ENCODE data around the gene BAIAP2. TPM values are rescaled to one million over a fixed set of nuclear protein-coding genes. Genes with fewer than 3 reads are reported as not detected.

Gene BAIAP2
- total and polyA plus RNA-seq, 10 of the 15 experiments (the other 5 are each of a cell fraction or from before 2014, with no cell fraction given): 0.15 to 1.2 (median 0.46) TPM; not detected in 2

DNA sequence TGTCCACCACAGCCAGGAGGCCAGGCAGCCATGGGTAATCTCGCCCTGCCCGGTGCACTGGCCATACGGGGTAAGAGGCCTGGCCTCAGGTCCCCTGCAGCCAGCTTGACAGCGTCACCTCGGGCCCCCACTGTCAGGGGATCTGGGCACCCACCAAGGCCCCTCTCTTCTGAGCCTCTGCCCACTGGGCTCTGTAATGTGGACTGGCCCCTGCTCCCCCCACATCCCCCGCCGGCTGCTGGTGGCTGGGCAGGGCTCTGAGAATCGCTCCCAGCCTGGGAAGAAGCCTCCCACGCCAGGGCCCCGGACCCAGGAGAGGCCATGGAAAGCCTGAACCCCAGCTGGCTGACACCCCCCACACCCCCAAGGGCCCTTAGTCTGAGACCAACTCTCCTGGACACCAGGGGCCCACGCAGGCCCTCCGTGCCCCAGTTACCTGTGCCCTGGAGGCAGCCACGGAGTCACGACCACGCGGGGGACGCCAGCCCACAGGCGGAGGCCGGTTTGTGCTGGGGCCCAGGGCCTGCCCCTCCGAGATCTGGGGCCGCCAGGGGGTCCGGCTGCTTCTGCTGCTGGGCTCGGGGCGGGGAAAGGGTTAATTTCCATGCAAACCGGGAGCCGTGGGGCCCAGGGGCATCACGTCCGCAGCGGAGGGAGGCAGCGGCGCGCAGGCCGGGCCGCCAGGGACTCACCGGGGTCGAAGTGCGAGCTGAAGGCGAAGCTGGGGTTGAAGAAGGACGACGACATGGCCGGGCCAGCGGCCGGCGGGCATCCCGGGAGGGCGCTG lies 130.5 kb downstream of the BAIAP2 start, which contains the start of gene PVALEF (continued):
- TF ChIP-seq YY1 (IDR thresholded peaks at IDR 0.05; ENCODE audit: low read depth, low read length) (no peak), SUZ12 (IDR thresholded peaks at IDR 0.05; ENCODE audit: unreplicated experiment) (no peak), HDAC2 (IDR thresholded peaks at IDR 0.05) (no peak)

DNA sequence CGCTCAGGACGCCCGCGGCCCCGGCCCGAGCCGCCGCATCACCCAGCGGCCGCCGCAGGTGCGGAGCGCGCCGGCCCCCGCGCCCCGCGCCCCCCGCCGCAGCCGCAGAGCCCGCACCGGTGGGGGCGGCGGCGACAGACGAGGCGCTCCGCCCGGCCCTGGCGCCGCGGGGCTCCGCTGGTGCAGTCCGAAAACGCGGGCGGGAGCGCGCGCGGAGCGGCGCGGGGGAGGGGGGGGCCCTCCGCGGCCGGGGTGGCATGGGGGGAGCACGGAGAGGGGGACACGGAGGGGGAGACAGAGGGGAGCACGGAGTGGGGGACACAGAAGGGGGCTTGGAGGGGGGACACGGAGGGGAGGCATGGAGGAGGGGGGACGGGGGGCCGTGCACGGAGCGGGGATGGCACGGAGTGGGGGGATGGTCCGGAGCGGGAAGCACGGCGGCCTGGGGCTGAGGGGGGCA lies 131.1 kb downstream of the BAIAP2 start, which contains the start of gene AATK:
Gene AATK (minus strand): TSS at position 189 of the 460 bp plus-strand sequence. CDS start 229 bp downstream, outside the sequence.
- no peaks in the 10 kb centered on the region for H3K4me1 ChIP-seq (ENCODE audit: control insufficient read depth, insufficient read depth, low read length)
- 42% methylated on average over 14 of the region's 62 CpGs for WGBS (ENCODE audit: insufficient coverage, insufficient replicate concordance, low lambda C conversion rate, missing lambda C conversion rate)
- FAIRE-seq (no peak), ATAC-seq (no peak), DNase-seq (ENCODE audit: low read depth, low spot score) (no peak)
- ChIA-PET RAD21 (ENCODE audit: unreplicated experiment) (no interaction called here), POLR2A (no interaction called here), SMC1A (ENCODE audit: uncharacterized antibody, unreplicated experiment) (no interaction called here), CTCF (no interaction called here)
- H3K27ac ChIP-seq (ENCODE audit: control insufficient read depth, insufficient read depth): no peak within 1 kb of the TSS
- no peak within 1 kb of the TSS for H3K4me2 ChIP-seq (ENCODE audit: control insufficient read depth, insufficient read depth)
- intact Hi-C loops (cut with micrococcal nuclease; ENCODE audit: unreplicated experiment): no loop called here
- H3K27me3 ChIP-seq (replicated peaks in 1 of 2; ENCODE audit: control insufficient read depth in 2 of 2, insufficient read depth in 2 of 2, low read length in 1 of 2): no peaks in the 10 kb centered on the region; a peak in 4 of 4 replicates
- H4K20me1 ChIP-seq (ENCODE audit: control insufficient read depth, insufficient read depth): no peaks in the 10 kb centered on the region
- no peak within 1 kb of the TSS for H3K4me3 ChIP-seq
- H3K9ac ChIP-seq (ENCODE audit: control insufficient read depth, insufficient read depth, low read length): no peak within 1 kb of the TSS
- in situ Hi-C loops (cut with MboI): loop anchor here (5.0 kb wide), 1 partner anchor 51 kb away; no protein-coding TSS in a partner anchor
- no peak within 1 kb of the TSS for H2AFZ ChIP-seq (ENCODE audit: control insufficient read depth, low read depth, low read length)
- no peaks in the 10 kb centered on the region for H3K79me2 ChIP-seq (ENCODE audit: control insufficient read depth, insufficient read depth, low read length)
- no TSS peak for BruUV-seq (replicated peaks)
- H3K36me3 ChIP-seq (ENCODE audit: control insufficient read depth in 2 of 2, insufficient read depth in 2 of 2, low read length in 1 of 2): no peaks in the 10 kb centered on the region
- no peaks in the 10 kb centered on the region for H3K9me3 ChIP-seq (replicated peaks; ENCODE audit: control insufficient read depth, insufficient read depth, low read length)
- TF ChIP-seq RELB (IDR thresholded peaks at IDR 0.05; ENCODE audit: low read depth): no peak
- TF ChIP-seq STAT1 (conservative IDR thresholded peaks at IDR 0.05): no peak
- no peak for TF ChIP-seq SMAD5 (IDR thresholded peaks at IDR 0.05; ENCODE audit: low read depth)
- no peak for TF ChIP-seq POU2F2 (IDR thresholded peaks at IDR 0.05; ENCODE audit: borderline replicate concordance, low read depth, low read length)
- TF ChIP-seq ZNF217 (IDR thresholded peaks at IDR 0.05): no peak
- TF ChIP-seq TCF3 (IDR thresholded peaks at IDR 0.05; ENCODE audit: borderline replicate concordance, insufficient read depth, low read depth, low read length): no peak
- no peak for TF ChIP-seq PAX5 (IDR thresholded peaks at IDR 0.05; ENCODE audit: borderline replicate concordance, low read depth, low read length)
- no peak for TF ChIP-seq JUND (IDR thresholded peaks at IDR 0.05; ENCODE audit: low read depth, low read length)
- no peak for TF ChIP-seq BCL11A (IDR thresholded peaks at IDR 0.05; ENCODE audit: low read depth, low read length)
- TF ChIP-seq EZH2 (IDR thresholded peaks at IDR 0.05; ENCODE audit: borderline replicate concordance, control insufficient read depth, low read depth, low read length): no peak
- TF ChIP-seq SMAD1 (IDR thresholded peaks at IDR 0.05; ENCODE audit: low read depth, partially characterized antibody): no peak
- TF ChIP-seq ZZZ3 (IDR thresholded peaks at IDR 0.05; ENCODE audit: control insufficient read depth, insufficient read length, low read depth): no peak
- no peak for TF ChIP-seq USF1 (IDR thresholded peaks at IDR 0.05; ENCODE audit: borderline replicate concordance, extremely low read length, insufficient read depth, low read depth, low read length)
- TF ChIP-seq NR2F1 (conservative IDR thresholded peaks at IDR 0.05): no peak
- TF ChIP-seq BMI1 (IDR thresholded peaks at IDR 0.05; ENCODE audit: borderline replicate concordance): no peak
- TF ChIP-seq NFIC (IDR thresholded peaks at IDR 0.05; ENCODE audit: low read depth, low read length): no peak
- no peak for TF ChIP-seq ASH2L (IDR thresholded peaks at IDR 0.05; ENCODE audit: borderline replicate concordance, low read depth)
